ENCODE results near the gene NRL.

NRL gene

DNA sequence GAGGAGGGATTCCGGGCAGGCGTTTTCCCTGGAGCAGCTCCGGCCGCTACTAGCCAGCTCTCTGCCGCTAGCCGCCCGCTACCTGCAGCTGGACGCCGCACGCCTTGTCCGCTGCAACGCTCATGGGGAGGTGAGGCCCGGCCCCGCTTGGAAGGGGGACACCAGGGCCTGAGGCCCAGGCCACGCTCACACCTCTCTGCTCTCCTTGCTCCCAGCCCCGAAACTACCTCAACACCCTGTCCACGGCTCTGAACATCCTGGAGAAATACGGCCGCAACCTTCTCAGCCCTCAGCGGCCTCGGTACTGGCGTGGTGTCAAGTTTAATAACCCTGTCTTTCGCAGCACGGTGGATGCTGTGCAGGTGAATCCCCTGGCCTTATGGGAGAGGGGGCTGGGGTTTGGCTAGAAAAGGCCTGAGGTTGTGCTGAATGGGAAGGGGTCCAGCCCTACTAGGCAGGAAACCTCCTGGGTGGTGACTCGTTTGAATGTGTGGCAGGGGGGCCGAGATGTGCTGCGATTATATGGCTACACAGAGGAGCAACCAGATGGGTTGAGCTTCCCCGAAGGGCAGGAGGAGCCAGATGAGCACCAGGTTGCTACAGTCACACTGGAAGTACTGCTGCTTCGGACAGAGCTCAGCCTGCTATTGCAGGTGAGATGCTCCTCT, 33.1 kb upstream of the NRL start:
- H3K4me3 ChIP-seq (ENCODE audit: low read length), result peak overlapping the region; percentile 97
- DNase-seq (ENCODE audit: low read depth), result no peak
- TF ChIP-seq, protein P1, sequence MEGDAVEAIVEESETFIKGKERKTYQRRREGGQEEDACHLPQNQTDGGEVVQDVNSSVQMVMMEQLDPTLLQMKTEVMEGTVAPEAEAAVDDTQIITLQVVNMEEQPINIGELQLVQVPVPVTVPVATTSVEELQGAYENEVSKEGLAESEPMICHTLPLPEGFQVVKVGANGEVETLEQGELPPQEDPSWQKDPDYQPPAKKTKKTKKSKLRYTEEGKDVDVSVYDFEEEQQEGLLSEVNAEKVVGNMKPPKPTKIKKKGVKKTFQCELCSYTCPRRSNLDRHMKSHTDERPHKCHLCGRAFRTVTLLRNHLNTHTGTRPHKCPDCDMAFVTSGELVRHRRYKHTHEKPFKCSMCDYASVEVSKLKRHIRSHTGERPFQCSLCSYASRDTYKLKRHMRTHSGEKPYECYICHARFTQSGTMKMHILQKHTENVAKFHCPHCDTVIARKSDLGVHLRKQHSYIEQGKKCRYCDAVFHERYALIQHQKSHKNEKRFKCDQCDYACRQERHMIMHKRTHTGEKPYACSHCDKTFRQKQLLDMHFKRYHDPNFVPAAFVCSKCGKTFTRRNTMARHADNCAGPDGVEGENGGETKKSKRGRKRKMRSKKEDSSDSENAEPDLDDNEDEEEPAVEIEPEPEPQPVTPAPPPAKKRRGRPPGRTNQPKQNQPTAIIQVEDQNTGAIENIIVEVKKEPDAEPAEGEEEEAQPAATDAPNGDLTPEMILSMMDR (conservative IDR thresholded peaks at IDR 0.05; ENCODE audit: low read length), result no peak

DNA sequence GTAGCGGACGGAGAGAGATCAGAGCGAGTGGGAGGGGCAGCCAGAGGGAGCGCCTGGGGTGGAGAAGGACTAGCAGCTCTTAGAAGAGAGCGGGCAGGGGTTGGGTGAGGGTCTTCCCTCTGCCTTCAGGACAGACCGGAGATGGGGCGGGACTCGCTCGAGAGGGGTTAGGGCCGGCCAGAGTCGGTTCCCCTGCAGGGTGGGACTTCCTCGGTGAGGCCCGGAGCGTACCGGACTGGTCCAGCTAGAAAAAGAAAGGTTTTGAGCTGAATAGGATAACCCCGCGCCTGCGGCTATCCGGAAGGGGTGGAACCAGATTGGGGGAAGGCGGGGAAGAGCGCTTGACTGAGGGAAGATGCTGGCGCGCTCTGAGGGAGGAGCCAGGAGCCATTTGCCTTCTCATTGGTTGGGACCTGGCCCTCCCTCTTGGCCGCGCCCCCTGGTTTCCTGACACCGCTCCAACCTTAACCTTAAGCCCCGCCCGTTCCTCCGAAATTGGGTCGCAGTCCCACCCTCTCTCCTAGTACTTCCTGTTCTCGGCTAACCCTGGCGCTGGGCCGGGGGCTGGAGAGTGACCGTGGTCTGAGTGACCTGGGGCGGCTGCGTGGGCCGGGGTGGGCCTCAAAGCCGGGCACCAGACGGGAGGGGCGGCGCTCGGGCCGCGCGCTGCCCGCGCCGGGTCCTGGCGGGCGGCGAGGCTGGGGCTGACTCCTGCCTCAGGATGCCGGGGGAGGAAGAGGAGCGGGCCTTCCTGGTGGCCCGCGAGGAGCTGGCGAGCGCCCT, 32.4 kb upstream of the NRL start, which contains the start of gene RNF31:
TSS of gene RNF31 (plus strand) at position 521 of the 783 bp plus-strand sequence. CDS start at position 722, 201 bp downstream.
- H3K4me3 ChIP-seq (ENCODE audit: low read length), result peak within 1 kb of the TSS; percentile 97
- DNase-seq (ENCODE audit: low read depth), result peak; percentile 98
- TF ChIP-seq, protein P1 (conservative IDR thresholded peaks at IDR 0.05; ENCODE audit: low read length), result no peak

DNA sequence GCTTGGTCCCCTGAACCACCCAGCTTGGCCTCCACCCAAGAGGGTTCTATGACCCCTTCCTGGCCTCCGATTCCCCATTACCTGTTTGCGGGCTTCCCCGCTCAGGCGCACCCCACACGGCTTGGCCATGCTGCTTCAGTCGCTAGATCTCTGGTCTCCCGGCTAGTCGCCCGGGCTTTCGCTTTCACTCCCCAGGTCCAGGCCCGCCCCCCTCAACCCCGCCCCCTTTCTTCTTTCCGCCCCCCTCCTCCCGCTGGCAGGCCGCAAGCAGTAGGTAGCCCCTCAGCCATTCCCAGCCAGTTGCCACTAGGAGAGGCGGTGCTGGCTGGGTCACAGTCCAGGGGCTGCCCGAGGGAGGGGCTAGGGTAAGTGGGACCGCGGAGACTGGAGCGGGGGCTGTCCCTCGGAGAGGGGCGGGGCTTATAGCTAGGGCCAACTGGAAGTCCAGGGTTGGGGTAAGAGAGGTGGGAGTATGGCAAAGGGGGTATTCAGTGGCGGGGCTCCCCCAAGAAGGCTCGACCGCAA, 31.8 kb upstream of the NRL start, which contains the start of gene PSME2:
TSS of gene PSME2 (minus strand) at position 158 of the 525 bp plus-strand sequence. CDS start at position 129, 29 bp downstream.
- TF ChIP-seq, protein P1 (conservative IDR thresholded peaks at IDR 0.05; ENCODE audit: low read length), result no peak; the same call in 1 of the 2 replicates
- peak within 1 kb of the TSS; percentile 97 for H3K4me3 ChIP-seq (ENCODE audit: low read length)
- peak; percentile 94 for DNase-seq (ENCODE audit: low read depth)

DNA sequence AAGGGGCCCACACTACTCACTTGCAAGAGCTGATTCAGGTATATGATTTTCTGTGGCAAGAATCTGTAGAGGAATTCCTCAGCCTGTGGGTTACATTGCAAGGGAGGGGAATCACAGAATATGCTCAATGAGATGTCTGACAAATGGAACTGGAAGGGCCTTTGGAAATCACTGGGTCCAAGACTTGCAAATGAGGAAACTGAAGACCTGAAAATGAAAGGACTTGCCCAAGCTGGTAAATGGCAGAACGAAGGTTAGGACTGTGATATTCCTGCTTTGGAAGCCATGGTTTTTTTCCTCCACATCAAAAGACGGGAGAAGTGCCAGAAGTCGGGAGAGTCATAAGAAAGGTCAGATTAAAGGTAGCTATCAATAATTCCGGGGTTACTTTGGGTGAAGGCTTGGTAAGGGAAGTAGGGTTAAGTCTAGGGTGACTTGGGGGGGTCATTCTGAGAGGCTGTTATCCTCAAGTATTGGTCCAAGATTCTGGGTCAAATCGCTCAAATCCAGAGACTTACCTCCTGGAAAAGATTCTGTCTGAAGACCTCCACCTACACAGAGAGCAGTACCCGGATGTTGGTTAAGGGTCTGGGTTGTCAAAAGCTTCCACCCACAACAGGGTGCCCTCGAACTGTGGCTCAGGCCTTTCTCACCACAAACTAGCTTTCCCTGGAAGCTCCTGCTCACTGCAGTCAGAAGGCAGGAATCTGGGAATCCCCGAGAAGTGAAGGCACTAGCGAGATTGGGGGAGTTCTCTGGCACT, 31.1 kb upstream of the NRL start:
- DNase-seq (ENCODE audit: low read depth), result peak; percentile 53
- TF ChIP-seq, protein P1 (conservative IDR thresholded peaks at IDR 0.05; ENCODE audit: low read length), result no peak

DNA sequence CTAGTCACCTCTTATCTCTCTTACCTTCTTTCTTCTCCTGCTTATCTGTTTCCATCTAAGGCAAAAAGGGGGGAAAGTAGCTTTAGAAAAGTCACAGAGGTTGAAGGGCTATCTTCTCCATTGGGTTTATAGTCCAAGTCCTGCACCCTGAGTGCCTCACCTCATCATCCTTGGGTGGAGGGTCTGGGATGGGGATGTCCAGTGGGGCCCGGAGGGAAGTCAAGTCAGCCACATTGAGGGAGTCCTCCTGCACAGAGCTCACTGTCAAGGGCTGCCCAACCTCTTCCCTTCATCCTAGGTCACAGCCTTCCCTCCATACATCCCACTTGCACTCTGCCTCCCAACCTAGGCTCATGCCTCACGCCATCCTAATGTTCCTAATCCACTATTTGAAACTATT, 30.5 kb upstream of the NRL start:
- TF ChIP-seq, protein P1 (conservative IDR thresholded peaks at IDR 0.05; ENCODE audit: low read length), result no peak
- H3K4me3 ChIP-seq (ENCODE audit: low read length), result peak overlapping the region; percentile 97

More for the DNA sequence above, 31.1 kb upstream of the NRL start:
- H3K4me3 ChIP-seq (ENCODE audit: low read length), result peak overlapping the region; percentile 97

DNA sequence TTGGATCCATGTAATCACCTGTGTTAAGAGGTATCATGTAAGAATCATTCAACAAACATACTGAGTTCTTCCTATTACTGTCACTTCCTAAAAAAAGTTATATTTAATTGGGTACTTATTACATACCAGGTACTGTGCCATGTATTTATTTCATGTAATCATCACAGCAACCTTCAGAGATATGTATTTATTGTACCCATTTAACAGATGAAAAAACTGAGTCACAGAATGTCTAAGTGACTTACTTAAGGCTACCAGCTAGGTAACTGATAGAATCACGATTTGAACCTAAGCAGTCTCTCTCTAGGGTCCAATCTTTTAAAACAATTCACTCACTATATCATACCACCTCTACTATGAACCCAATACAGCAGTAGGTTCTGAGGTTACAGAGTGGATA, 29.7 kb upstream of the NRL start:
- TF ChIP-seq, protein P1 (conservative IDR thresholded peaks at IDR 0.05; ENCODE audit: low read length), result no peak
- no peak overlapping the region for H3K4me3 ChIP-seq (ENCODE audit: low read length)
- no peak for DNase-seq (ENCODE audit: low read depth)

More for the DNA sequence above, 30.5 kb upstream of the NRL start:
- DNase-seq (ENCODE audit: low read depth), result no peak
